Measurements from ENCODE around the gene ZKSCAN8.

ZKSCAN8 gene

DNA sequence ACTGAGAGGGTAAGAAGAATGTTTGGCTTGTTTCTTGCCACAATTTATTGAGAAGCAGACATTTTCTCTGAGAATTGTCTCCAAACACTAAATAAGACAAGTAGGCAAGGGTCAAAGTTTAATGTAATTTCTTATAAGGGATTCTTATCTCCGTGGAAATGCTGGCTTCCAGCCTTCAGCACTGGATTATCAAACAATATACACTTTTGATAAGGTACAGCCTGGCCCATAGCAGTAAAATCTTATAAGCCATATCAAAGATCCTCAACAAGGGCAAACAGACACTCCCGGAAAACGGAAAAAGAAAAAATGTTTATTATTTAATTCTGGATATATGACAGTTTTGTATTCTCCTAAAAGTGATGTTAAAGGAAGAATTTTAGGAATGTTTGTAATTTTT, 64.8 kb downstream of the ZKSCAN8 start:
- no peak overlapping the region for H2AFZ ChIP-seq (ENCODE audit: low read length, unreplicated experiment)
- peaks cover 82% of the 10 kb centered on the region for H3K27me3 ChIP-seq (ENCODE audit: insufficient read depth, low read length)

DNA sequence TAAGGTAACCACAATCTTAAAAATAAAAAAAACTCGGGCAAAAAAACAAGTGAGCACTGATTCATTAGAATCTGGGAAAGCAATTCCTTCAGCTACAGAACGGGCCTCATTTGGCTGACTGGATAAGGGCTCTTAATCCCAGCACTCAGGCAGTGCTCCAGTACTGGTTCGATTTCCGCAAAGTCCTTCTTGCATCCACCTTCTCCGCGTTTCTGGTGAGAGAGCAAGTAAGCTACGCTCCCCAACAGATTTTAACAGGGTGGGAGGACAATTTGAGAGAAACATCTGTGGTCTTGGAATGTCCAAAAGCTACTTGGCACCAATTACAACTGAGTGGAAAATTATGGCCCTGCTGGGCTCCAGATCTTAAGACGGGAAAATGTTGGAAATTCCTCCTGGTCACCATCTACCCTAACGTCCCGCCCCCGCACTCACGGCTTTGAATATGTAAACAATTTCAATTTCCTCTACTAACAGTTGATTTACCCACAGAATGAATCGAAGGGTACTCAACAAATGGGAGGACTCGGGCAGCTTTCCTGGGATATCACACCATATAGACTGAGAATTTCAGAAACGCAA, 65.3 kb downstream of the ZKSCAN8 start:
- no peak overlapping the region for H3K27ac ChIP-seq (ENCODE audit: low read depth, low read length)
- H3K27me3 ChIP-seq (ENCODE audit: insufficient read depth, low read length), result peaks cover 83% of the 10 kb centered on the region
- H3K79me2 ChIP-seq (ENCODE audit: control insufficient read depth, insufficient read depth, low read length, unreplicated experiment), result no peaks in the 10 kb centered on the region
- H3K4me1 ChIP-seq (ENCODE audit: control insufficient read depth, insufficient read depth, low read length, unreplicated experiment), result no peaks in the 10 kb centered on the region
- H3K36me3 ChIP-seq (ENCODE audit: insufficient read depth, low read length), result no peaks in the 10 kb centered on the region
- H2AFZ ChIP-seq (ENCODE audit: low read length, unreplicated experiment), result no peak overlapping the region
- peak overlapping the region; percentile 72 for H3K4me3 ChIP-seq (ENCODE audit: low read depth, low read length)

More for the DNA sequence above, 64.8 kb downstream of the ZKSCAN8 start:
- no peak overlapping the region for H3K27ac ChIP-seq (ENCODE audit: low read depth, low read length)
- H3K4me3 ChIP-seq (ENCODE audit: low read depth, low read length), result no peak overlapping the region
- H3K79me2 ChIP-seq (ENCODE audit: control insufficient read depth, insufficient read depth, low read length, unreplicated experiment), result no peaks in the 10 kb centered on the region
- no peaks in the 10 kb centered on the region for H3K4me1 ChIP-seq (ENCODE audit: control insufficient read depth, insufficient read depth, low read length, unreplicated experiment)
- H3K36me3 ChIP-seq (ENCODE audit: insufficient read depth, low read length), result no peaks in the 10 kb centered on the region

DNA sequence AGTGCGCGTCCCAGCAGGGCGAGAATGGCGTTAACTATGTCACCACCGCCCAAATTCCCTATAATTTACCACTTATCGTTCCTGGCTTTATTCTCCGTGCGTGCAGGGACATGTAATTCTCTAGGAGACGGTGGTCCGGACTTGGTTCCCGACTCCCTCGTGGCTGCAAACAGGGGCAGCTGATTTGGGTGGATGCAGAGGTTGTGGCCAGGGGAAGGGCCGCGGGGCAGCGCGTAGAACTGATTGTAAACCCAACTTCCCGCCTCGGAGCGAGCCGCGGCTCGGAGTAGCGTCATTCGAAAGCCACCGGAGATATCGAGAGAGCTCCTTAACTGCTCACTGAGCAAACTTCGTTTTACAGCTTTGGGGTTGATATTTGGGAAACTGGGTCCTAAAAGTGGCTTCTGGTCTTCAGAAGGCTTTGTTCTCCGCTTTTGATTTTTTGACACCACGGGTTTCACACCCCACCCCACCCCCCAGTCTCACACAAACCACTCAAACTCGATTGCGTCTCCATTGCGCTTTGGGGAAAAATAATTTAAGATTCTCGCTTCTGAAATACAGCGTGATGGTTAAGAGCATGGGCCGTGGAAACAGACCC, 65.9 kb downstream of the ZKSCAN8 start:
- Histone ChIP-seq H3K27me3 (ENCODE audit: insufficient read depth, low read length) (peaks cover 79% of the 10 kb centered on the region), H2AFZ (ENCODE audit: low read length, unreplicated experiment) (peak overlapping the region; percentile 68), H3K36me3 (ENCODE audit: insufficient read depth, low read length) (no peaks in the 10 kb centered on the region), H3K79me2 (ENCODE audit: control insufficient read depth, insufficient read depth, low read length, unreplicated experiment) (no peaks in the 10 kb centered on the region), H3K4me1 (ENCODE audit: control insufficient read depth, insufficient read depth, low read length, unreplicated experiment) (no peaks in the 10 kb centered on the region), H3K4me3 (ENCODE audit: low read depth, low read length) (peak overlapping the region; percentile 72), H3K27ac (ENCODE audit: low read depth, low read length) (no peak overlapping the region)

DNA sequence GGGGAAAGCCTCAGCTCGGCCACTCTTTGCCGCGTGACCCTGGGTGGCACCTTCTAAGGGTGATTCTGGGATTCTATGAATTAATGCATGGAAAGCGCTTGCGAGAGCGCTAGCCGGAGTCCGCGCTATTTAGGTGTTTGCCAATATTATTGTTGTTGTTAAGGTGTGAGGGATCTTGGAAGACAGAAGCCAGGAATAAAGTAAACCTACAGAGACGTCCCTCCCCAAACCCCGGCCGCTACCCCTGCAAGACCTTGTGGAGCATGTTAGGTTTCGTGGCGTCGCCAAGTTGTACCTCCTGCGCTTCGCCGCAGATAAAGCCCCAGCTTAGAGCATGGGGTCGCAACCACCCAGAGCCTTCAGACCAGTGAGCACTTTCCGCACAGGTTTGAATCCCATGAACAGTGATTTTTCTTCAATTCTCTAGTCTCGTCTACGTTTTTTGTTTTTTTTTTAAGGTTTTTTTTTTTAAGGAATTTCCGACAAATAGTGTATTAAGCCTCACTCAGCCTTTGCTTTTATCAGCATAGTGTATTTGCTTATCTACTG, 66.5 kb downstream of the ZKSCAN8 start:
- H3K27me3 ChIP-seq (ENCODE audit: insufficient read depth, low read length), result peaks cover 78% of the 10 kb centered on the region
- H3K36me3 ChIP-seq (ENCODE audit: insufficient read depth, low read length), result no peaks in the 10 kb centered on the region
- H3K79me2 ChIP-seq (ENCODE audit: control insufficient read depth, insufficient read depth, low read length, unreplicated experiment), result no peaks in the 10 kb centered on the region
- peak overlapping the region; percentile 68 for H2AFZ ChIP-seq (ENCODE audit: low read length, unreplicated experiment)
- no peak overlapping the region for H3K27ac ChIP-seq (ENCODE audit: low read depth, low read length)
- no peaks in the 10 kb centered on the region for H3K4me1 ChIP-seq (ENCODE audit: control insufficient read depth, insufficient read depth, low read length, unreplicated experiment)
- peak overlapping the region; percentile 72 for H3K4me3 ChIP-seq (ENCODE audit: low read depth, low read length)
